Rectal smooth muscle tissue (tissue), 1 donor: ENCODE results near the gene ECHDC3.
"Not testable (repeated sequence)": the region's sequence is repeated elsewhere in the genome, so short reads cannot be mapped to it uniquely, and the experiment has no call there.

ENCODE experiments used
- H3K27ac ChIP-seq: one replicate; pipeline ENCODE4 v1.7.0; 2013; ENCODE audit warnings: low read depth, low read length, inconsistent platforms
- H3K27me3 ChIP-seq: one replicate; pipeline ENCODE4 v1.7.0; 2013; ENCODE audit warnings: low read length; ENCODE audit not compliant: control insufficient read depth, insufficient read depth
- H3K36me3 ChIP-seq: one replicate; pipeline ENCODE4 v1.7.0; 2013; ENCODE audit warnings: low read length; ENCODE audit not compliant: control insufficient read depth, insufficient read depth
- H3K4me1 ChIP-seq: one replicate; pipeline ENCODE4 v1.7.0; 2013; ENCODE audit warnings: low read length; ENCODE audit not compliant: control insufficient read depth, insufficient read depth
- H3K4me3 ChIP-seq: one replicate; pipeline ENCODE4 v1.7.0; 2013; ENCODE audit warnings: low read length
- H3K9ac ChIP-seq: one replicate; pipeline ENCODE4 v1.7.0; 2013; ENCODE audit warnings: low read length

Gene ECHDC3

DNA sequence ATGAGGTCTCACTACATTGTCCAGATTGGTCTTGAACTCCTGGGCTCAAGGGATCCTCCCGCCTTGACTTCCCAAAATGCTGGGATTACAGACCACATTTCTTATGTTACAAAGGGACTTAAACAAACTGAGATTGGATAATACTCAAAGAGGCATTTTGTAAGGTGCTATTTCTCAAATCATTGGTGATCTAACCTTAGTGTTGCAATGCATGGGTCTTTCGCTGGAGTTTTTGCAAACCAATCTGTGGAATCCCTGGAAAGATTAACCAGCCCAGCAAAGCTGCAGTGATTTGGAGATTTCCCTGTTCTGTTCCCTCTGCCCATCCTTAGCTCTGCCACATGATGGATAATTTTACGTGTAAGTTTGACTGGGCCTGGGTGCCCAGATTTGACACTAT is 20.4 kb upstream of the ECHDC3 start:
- no peak overlapping the region for H3K4me3 ChIP-seq
- H3K27me3 ChIP-seq = no peaks in the 10 kb centered on the region
- no peak overlapping the region for H3K9ac ChIP-seq
- no peaks in the 10 kb centered on the region for H3K4me1 ChIP-seq
- no peaks in the 10 kb centered on the region for H3K36me3 ChIP-seq
- no peak overlapping the region for H3K27ac ChIP-seq

DNA sequence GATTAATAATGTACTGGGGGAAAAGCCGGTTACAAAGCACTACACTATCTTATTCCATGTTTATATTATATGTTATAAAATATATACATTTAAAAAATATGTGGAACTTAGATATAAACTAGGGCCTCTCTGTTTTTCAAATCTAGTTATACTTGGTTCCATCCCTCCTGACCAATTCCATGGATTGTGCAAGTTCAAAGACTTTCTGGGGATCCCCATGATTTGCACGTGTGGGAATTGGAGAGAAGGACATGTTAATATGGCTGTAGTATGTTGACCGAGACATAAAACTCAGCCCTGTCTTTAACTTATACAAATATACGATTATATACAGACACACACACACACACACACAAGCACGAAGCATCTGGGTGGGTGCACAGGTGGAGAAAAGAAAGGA is 18.8 kb upstream of the ECHDC3 start:
- Histone ChIP-seq H3K36me3 (no peaks in the 10 kb centered on the region), H3K4me3 (no peak overlapping the region), H3K27me3 (no peaks in the 10 kb centered on the region), H3K9ac (no peak overlapping the region), H3K27ac (no peak overlapping the region), H3K4me1 (no peaks in the 10 kb centered on the region)

DNA sequence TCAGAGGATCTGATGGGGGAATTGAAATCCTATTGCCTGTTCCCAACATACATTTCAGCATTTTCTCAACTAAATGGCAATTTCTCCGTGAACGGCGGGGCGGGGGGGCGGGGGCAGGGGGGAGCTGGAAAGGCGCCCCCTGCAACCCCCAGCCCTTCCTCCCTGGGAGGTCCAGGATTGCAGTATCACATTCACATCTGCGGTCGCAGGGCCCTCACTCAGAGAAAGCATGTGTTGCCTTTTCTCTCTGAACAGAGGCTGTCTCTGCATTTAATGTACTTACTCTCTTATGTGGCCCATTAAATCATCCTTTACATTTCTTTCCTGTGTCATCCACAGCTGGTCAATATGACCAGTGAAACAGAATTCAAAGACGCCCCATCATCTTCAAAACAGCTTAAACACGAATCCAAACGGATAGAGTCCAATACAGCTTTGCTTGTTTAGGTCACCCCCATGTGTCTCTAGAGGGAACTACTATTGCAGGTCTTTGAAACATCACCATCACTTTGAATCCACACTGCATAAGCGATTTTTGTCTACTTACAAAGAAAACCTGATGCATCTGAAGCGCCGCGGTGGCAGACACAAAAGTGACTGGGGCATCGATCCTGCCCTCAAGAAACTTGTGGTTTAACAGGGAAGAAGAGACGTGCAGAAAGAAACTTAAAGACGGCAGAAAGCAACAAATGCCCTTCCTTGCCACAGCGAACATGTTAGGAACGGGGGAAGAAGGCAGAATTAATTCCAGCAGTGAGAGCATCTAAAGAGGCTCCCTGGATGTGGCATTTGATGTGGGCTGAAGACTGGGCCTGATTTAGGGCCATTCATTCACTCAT is 17.0 kb upstream of the ECHDC3 start:
- no peaks in the 10 kb centered on the region for H3K36me3 ChIP-seq
- H3K27me3 ChIP-seq = no peaks in the 10 kb centered on the region
- H3K9ac ChIP-seq = no peak overlapping the region
- H3K4me3 ChIP-seq = no peak overlapping the region
- no peaks in the 10 kb centered on the region for H3K4me1 ChIP-seq
- no peak overlapping the region for H3K27ac ChIP-seq

DNA sequence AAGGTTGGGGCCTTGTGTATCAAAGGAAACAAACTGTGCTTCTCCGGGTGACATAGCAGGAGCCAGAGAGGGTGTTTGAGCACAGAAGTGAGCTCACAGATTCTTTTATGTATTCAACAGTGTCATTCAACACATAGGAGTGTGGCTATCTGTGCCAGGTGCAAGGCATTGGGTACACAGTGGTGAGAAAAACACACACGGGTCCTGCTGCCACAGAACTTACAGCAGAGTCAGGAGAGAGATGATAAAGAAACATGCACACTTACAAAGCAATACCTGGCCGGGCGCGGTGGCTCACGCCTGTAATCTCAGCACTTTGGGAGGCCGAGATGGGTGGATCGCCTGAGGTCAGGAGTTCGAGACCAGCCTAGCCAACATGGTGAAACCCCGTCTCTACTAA is 16.3 kb upstream of the ECHDC3 start:
- H3K36me3 ChIP-seq = no peaks in the 10 kb centered on the region
- no peak overlapping the region for H3K4me3 ChIP-seq
- no peak overlapping the region for H3K27ac ChIP-seq
- no peak overlapping the region for H3K9ac ChIP-seq
- H3K27me3 ChIP-seq = no peaks in the 10 kb centered on the region
- no peaks in the 10 kb centered on the region for H3K4me1 ChIP-seq

DNA sequence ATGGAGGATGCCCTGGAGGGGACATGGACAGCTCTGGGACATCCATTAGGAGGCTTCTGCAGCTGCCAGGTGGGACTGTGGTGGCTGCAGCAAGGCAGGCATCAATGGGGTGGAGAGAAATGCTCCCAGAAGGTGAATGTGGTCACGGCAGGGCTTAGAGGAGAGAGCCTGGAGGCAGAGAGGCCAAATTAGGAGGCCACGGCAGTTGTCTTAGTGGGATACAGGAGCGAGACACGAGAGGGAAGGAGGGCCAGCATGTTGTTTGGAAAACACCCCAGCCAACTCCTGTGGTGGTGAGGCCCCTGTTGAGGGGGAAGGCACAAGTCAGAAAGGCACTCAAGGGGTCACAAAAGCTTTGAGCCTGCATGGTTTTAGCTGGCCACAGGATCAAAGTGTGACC is 14.6 kb upstream of the ECHDC3 start:
- no peaks in the 10 kb centered on the region for H3K4me1 ChIP-seq
- no peak overlapping the region for H3K27ac ChIP-seq
- no peaks in the 10 kb centered on the region for H3K36me3 ChIP-seq
- H3K4me3 ChIP-seq = no peak overlapping the region
- H3K9ac ChIP-seq = no peak overlapping the region
- H3K27me3 ChIP-seq = no peaks in the 10 kb centered on the region

DNA sequence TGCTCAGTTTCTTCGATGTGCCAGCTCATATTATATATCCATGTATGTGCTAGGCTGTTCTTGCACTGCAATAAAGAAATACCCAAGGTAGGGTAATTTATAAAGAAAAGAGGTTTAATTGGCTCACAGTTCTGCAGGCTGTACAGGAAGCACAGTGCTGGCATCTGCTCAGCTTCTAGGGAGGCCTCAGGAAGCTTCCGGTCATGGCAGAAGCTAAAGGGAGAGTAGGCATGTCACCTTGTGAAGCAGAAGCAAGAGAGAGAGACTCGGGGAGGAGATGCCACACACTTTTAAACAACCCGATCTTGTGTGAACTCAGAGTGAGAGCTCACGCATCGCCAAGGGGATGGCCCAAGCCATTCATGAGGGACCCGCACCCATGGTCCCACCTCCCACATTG is 13.8 kb upstream of the ECHDC3 start:
- Histone ChIP-seq H3K9ac (no peak overlapping the region), H3K36me3 (no peaks in the 10 kb centered on the region), H3K27me3 (no peaks in the 10 kb centered on the region), H3K27ac (no peak overlapping the region), H3K4me1 (no peaks in the 10 kb centered on the region), H3K4me3 (no peak overlapping the region)

DNA sequence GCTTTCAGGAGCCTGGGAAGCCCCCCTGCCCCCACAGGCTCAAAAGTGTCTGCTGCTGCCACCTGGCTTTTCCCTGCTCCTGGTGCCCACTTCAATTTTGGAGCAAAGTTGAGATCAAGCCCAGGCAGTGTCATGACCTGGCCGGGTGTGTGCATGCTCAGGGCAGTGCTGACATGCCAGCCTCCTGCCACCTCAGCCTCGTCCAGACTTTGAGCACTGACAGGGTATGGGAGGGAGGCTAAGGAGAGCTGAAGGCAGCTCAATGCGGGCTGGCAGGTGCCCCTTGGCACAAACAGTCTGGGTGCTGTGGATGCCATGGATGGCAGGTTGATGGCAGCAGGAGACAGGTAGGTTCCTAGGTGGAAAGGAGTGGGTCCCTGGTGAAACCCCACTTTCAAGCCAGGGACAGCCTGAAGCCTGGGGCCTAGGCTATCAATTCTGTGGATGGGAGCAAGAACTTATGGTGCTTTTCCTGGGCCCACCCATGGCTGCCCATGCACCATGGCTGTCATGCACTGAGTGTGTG is 12.3 kb upstream of the ECHDC3 start:
- H3K4me1 ChIP-seq = no peaks in the 10 kb centered on the region
- no peak overlapping the region for H3K27ac ChIP-seq
- H3K9ac ChIP-seq = no peak overlapping the region
- H3K36me3 ChIP-seq = no peaks in the 10 kb centered on the region
- no peak overlapping the region for H3K4me3 ChIP-seq
- no peaks in the 10 kb centered on the region for H3K27me3 ChIP-seq

DNA sequence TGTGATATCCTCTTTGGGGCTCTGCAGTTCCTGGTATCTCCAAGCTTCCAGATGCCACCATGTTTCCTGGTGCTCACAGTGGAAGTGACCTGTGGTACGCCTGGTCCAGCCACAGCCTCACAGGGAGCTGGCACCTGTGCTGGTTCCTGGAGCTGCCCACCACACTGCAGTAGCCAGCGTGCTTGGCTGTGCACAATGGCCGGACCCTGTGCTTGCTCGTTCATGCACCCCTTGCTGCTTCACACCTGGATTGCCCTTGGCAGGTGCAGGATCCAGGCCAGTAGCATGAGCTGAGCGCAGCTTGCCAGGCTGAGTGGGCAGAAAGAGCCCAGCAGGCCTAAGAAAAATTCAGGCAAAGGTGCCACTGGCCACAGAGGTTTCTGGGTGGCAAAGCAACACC is 11.4 kb upstream of the ECHDC3 start:
- H3K4me1 ChIP-seq = no peaks in the 10 kb centered on the region
- H3K4me3 ChIP-seq = no peak overlapping the region
- H3K27ac ChIP-seq = no peak overlapping the region
- no peaks in the 10 kb centered on the region for H3K27me3 ChIP-seq
- H3K9ac ChIP-seq = no peak overlapping the region
- no peaks in the 10 kb centered on the region for H3K36me3 ChIP-seq

DNA sequence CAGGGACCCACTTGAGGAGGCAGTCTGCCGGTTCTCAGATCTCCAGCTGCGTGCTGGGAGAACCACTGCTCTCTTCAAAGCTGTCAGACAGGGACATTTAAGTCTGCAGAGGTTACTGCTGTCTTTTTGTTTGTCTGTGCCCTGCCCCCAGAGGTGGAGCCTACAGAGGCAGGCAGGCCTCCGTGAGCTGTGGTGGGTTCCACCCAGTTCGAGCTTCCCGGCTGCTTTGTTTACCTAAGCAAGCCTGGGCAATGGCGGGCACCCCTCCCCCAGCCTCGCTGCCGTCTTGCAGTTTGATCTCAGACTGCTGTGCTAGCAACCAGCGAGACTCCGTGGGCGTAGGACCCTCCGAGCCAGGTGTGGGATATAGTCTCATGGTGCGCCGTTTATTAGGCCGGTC is 5.4 kb upstream of the ECHDC3 start:
- H3K27ac ChIP-seq, H3K4me3 ChIP-seq, H3K4me1 ChIP-seq, H3K36me3 ChIP-seq, H3K9ac ChIP-seq, H3K27me3 ChIP-seq: not testable (repeated sequence)

DNA sequence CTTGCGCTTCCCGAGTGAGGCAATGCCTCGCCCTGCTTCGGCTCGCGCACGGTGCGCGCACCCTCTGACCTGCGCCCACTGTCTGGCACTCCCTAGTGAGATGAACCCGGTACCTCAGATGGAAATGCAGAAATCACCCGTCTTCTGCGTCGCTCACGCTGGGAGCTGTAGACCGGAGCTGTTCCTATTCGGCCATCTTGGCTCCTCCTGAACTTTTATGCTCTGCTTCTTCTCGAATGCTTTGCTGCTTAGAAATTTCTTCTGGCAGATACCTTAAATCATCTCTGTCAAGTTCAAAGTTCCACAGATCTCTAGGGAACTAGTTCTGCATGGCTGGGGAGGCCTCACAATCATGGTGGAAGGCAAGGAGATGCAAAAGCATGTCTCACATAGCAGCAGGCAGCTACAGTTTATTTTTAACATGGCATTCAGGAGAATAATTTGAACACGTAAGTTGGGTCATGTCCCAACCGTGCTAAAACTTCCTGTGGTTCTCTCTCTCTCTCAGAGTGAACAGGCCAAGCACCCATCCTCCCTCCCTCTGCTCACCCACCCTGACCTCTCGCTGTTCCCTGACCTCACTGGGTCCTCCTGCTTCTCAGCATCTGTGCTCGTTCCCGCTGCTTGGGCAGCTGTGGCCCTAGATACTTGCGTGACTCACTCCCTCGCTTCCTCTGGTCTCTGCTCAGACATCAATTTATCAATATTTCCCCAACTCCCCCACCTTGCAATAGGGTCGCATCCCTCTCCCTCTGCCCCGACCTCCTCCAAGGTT is 4.7 kb upstream of the ECHDC3 start:
- not testable (repeated sequence) for H3K9ac ChIP-seq, H3K27ac ChIP-seq, H3K36me3 ChIP-seq, H3K27me3 ChIP-seq, H3K4me3 ChIP-seq, H3K4me1 ChIP-seq

DNA sequence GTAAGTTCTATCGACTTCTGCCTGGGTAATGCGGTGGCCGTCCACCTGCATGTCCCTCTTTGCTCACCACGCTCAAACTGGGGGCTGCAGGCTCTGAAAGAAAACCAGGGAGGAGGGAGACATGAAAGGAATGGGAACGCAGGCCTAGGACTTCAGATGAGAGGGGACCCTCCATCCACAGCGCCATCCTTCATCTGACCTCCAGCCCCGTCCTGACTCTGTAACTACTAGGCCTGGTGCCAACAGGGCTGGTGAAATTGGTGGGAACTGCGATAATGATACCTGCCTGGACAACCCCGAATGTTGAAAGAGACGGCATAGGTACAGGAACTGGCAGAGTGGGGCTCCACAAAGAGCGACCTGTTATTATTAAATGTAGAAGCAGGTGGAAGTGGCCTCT is 1.3 kb upstream of the ECHDC3 start:
- no peaks in the 10 kb centered on the region for H3K4me1 ChIP-seq
- H3K27me3 ChIP-seq = no peaks in the 10 kb centered on the region
- H3K27ac ChIP-seq = no peak overlapping the region
- H3K9ac ChIP-seq = no peak overlapping the region
- H3K36me3 ChIP-seq = no peaks in the 10 kb centered on the region
- H3K4me3 ChIP-seq = no peak overlapping the region

DNA sequence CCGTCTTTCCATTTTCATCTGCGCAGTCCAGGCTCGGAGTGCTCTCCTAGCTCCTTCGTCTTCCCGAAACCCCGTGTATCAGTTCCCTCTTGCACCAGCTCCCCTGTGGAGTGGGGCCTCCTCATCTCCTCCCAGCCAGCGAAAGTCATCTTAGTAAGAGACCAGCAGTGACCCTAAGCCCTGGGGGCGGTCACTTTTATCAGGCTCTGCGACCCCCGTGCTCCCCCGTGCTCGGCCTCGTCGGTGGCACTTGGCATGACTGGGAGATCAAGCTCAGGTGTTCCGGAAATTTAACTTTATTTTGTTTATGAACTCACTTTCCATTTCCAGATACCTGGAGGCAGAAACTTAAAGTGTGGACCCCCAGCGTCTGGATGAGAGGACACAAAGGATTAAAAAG is 574 bp upstream of the ECHDC3 start:
- Histone ChIP-seq H3K4me3 (peak overlapping the region; percentile 68), H3K36me3 (no peaks in the 10 kb centered on the region), H3K9ac (no peak overlapping the region), H3K4me1 (no peaks in the 10 kb centered on the region), H3K27me3 (no peaks in the 10 kb centered on the region), H3K27ac (no peak overlapping the region)
